Epithelial cell of esophagus (primary cell): Measurements from ENCODE around the gene DRC1.

ENCODE experiments used
- DNase-seq: peaks from one replicate; pipeline ENCODE4 v3.0.0; 2010; ENCODE audit warnings: low read depth
- H3K4me3 ChIP-seq: 2 replicates; pipeline ENCODE4 v1.5.1; 2011; ENCODE audit warnings: mild to moderate bottlenecking, low read length, control low read depth
- CTCF ChIP-seq: IDR thresholded peaks from 2 replicates; pipeline ENCODE4 v1.5.1; 2011; ENCODE audit warnings: low read depth, mild to moderate bottlenecking, low read length, control low read depth, inconsistent platforms; ENCODE audit not compliant: insufficient read depth; ENCODE audit errors: missing control alignments

The DRC1 gene

GRCh38 chr2:26442301-26442700 lies 40.6 kb downstream of the DRC1 start:
- no peak for TF ChIP-seq CTCF
- no peak overlapping the region for H3K4me3 ChIP-seq
- no peak for DNase-seq

- no peak for TF ChIP-seq CTCF
- no peak for DNase-seq
- H3K4me3 ChIP-seq = no peak overlapping the region
Observed at GRCh38 chr2:26442707-26443106, 41.0 kb downstream of the DRC1 start.

GRCh38 chr2:26444236-26444635 lies 42.5 kb downstream of the DRC1 start:
- no peak for DNase-seq
- H3K4me3 ChIP-seq = no peak overlapping the region
- TF ChIP-seq CTCF = no peak

GRCh38 chr2:26448651-26449050 lies 46.9 kb downstream of the DRC1 start:
- DNase-seq = no peak
- no peak overlapping the region for H3K4me3 ChIP-seq
- no peak for TF ChIP-seq CTCF

- no peak for TF ChIP-seq CTCF
- no peak overlapping the region for H3K4me3 ChIP-seq
- DNase-seq = no peak
Observed at GRCh38 chr2:26449278-26450030, 47.7 kb downstream of the DRC1 start.

- no peak for DNase-seq
- no peak overlapping the region for H3K4me3 ChIP-seq
- no peak for TF ChIP-seq CTCF
Observed at GRCh38 chr2:26450031-26450635, 48.4 kb downstream of the DRC1 start.

- DNase-seq = no peak
- no peak for TF ChIP-seq CTCF
- H3K4me3 ChIP-seq = no peak overlapping the region
Observed at GRCh38 chr2:26451700-26452099, 50.0 kb downstream of the DRC1 start.
